ENCODE results near the gene TFIP11.
"Not testable (repeated sequence)": the region's sequence is repeated elsewhere in the genome, so short reads cannot be mapped to it uniquely, and the experiment has no call there.

Gene TFIP11

DNA sequence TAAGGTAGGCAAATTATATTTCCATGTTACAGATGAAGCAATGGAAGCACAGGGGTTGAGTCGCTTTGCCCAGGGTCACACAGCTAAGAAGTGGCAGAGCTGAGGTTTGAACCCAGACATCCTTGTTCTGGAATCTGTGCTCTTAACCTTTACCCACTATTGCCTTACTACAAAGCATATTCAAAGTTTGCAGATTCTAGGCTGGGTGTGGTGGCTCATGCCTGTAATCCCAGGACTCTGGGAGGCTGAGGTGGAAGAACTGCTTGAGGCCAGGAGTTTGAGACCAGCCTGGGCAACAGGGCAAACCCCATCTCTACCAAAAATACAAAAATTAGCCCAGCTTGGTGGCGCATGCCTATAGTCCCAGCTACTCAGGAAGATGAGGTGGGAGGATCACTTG is 27.8 kb upstream of the TFIP11 start:
- DNase-seq = no peak

DNA sequence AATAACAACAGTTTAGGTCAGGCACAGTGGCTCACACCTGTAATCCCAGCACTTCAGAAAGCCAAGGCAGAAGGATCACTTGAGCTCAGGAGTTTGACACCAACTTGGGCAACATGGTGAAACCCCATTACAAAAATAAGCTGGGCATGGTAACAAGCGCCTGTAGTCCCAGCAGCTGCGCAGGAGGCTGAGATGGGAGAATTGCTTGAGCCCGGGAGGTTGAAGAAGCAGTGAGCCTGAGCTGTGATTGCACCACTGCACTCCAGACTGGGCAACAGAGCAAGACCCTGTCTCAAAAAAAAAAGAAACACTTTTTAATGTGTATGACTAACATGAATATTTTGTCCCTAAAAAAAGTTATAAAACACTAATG is 24.5 kb upstream of the TFIP11 start:
- DNase-seq = no peak

DNA sequence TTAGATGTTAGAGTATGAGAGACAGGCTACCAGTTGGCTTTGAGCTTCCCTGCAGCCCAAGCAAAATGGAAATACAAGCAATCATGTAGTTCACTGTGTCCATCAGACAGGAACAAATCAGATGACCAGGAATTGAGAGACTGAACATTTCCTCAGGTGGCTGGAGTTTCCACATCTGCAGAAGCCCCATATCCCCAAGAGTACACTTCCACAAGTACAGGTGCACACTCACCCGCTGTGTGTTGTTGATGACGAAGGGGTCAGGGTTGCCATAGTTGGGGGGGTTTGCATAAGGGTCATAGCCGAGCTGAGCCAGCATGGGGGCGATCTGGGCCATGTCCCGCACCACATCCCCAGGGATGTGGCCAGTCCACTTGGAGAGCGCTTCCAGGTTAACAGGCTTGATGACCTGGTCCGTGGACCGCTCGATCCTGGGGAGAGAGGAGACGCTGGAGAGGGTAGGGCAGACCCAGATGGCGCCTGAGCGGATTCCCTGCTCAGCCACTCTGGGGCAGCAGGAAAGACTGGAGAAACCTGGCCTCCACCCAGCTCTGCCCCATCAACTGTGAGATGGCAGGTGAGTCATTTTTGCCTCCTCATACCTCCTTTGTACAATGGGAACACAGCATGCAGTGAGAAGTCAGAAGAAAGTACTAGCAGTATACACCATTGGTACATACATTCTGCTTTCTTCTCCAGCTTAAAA is 23.9 kb upstream of the TFIP11 start:
- no peak for DNase-seq

DNA sequence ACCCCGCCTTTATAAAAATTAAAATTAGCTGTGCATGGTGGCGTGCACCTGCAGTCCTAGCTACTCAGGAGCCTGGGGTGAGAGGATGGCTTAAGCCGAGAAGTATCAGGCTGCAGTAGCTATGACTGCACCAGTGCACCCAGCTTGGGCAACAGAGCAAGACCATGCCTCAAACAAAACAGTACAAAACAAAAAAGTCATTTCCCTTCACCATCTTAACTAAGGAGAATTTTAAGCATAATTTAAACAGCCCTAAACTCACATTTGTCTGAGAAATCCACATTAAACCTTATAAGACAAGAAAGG is 23.3 kb upstream of the TFIP11 start:
- no peak for DNase-seq

DNA sequence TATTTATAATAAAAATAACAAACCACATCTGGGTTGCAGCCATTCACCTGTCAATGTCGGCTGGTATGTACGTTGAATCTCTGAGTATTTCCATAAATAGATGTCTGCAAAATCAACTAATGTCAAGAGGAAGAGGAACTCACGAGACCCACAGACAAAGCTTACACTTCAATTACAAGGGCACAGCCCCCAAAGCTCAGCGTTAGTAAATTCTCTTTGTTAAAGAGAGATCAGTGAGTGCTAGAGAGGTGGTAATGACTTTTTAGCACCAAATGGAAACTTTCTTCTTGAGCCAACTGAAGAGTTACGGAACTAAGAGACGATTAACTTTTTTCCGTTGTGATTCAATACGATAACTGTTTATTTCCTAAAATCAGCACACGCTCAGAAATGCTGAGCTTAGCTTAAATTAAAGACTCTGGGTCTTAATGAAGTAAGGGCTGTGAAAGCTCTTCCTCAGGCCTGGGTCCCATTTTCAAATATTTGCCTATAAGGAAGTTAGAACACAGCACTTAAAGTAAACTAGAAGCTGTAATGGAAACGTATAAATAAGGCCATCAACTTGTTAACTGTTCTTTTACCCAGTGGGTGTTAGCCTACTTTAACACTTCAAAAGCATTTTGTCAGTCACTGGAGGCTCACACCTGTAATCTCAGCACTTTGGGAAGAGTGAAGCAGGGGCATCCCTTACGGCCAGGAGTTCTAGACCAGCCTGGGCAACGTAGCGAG is 22.8 kb upstream of the TFIP11 start:
- DNase-seq = no peak

DNA sequence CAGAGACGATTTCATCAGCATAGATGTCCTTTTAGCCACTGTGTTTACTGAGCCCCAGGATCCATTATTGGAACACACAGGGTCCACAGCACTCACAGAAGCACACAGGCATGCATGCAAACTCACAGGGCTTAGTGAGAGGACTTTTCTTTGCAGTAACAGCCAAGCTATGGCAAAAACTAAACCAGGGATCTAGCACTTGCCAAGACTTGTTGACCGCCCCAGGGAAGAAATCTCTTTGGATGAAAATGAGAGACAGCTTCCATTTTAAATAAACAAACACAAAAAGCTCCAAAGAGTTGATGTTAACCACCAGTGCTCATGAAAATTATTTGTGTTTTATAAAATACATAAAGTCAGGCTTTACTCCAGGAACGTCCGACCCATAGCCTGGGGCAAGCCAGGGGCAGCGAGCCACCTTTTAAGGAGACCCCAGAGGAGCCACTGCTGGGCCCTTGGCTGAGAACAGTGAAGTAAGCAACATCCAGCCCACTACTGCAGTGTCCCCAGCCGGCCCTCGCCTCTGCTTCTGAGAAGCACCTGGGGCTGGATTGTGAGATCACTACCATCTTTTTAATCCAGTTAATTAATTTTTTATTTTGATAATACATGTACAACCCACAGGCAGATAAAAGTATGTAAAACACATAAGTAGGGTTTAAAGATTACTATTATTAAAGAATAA is 22.0 kb upstream of the TFIP11 start:
- DNase-seq = no peak

DNA sequence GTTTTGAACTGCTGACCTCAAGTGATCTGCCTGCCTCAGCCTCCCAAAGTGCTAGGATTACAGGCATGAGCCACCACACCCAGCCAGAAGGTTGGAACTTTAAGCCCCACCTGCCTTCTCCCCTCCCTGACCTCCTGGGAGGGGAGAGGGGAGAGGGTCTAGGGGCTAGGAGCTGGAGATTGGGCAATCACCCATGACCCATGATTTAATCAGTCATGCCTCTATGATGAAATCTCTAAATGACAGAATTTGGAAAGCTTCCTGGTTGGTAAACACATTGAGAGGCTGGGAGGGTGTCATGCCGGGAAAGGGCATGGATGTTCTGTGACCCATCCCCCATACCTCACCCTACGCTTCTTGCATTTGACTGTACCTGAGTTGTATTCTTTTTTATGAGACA is 17.1 kb upstream of the TFIP11 start:
- no peak for DNase-seq

DNA sequence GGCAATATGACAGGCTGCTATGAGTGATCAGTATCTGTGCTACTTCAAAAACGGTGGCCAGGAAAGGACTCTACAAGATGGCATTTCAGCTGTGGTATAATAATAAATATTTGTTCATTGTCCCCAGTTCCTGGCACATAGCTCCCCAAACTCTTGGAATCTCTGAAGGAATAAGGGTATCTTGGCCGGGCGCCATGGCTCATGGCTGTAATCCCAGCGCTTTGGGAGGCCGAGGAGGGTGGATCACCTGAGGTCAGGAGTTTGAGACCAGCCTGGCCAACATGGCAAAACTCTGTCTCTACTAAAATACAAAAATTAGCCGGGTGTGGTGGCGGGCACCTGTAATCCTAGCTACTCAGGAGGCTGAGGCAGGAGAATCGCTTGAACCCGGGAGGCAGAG is 16.2 kb upstream of the TFIP11 start:
- DNase-seq = not testable (repeated sequence)

DNA sequence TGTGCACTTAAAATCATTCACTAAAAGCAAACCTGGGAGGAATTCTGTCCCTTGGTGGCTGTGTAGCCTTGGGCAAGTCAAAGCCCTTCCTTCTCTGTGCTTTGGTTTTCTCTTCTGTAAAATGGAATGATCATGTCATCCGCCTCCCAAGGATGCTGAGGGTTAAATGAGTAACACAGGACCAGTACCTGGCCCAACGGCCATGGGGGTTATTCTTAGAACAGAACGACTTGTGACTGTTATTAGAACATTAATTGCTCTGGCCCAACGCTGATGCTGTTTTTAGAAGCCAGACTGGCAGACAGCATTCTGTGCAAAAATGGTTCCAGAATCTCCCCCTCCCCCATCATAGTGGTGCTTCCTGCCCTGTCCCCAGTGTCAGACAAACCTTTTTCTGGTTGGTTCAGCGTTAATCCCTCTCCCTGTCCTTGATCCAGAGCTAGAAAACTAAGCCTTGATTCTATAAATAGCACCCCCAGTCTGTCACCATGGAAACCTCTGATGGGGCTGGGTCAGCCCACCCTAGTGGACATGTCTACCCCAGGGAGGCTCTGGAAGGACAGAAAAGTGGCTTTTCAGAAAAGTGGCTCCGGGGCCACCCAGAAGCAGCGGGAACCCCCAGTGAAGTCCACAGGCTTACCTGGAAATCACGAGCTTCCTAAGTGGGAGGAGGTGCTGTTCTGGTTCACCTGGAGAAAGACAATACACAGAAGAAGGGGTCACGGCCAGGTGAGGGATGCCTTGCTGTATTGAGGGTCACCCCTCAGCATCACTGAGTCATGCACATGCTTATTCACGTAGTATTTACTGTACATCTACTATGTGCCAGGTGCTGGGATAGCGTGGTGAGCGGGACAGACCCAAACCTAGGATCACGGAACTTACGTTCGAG is 15.5 kb upstream of the TFIP11 start:
- DNase-seq = no peak

DNA sequence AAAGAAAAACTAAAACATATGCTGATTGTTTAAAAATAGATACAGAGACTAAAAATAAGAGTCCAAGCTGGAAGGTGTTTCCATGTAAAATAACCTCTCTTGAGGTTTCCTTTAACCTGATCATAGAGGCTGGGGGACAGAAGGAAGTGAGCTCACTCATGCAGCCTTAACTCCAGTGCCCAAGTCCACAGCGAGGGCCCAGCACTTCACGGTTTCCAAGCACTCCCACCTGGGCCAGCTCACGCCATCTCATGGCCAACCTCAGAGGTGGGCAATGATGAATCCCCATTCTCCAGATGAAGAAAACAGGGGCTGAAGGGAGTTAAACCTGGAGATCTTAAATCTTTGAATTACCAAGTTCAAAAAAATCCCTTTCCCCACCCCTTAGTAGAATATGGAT is 14.9 kb upstream of the TFIP11 start:
- no peak for DNase-seq

DNA sequence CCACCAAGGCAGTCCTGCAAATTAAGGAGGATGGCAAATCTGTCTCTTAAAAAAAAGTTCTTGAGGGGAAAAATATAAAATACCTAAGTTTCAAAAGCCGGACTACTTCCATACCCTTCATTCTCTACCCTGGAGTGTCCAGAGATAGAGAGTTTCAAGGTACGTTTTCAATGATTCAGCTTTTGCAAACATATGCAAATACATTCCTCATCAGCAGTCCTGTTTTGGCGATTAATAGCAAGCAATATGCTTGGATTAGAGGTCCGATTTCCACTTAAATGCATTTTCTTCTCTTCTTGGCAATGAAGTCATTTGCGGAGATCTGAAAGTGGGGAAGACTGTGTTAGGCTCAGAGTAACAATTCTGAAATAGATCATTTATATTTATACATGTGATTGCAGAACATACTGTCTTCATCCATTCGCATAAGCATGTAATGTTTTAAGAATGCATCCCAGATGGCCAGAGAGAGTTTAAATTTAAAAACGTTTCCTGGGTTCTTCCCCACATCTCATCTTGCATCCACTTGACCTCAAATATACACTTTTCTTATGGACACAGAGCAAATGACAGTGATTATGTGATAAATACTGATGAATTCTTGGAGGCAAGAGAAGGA is 13.8 kb upstream of the TFIP11 start:
- no peak for DNase-seq

DNA sequence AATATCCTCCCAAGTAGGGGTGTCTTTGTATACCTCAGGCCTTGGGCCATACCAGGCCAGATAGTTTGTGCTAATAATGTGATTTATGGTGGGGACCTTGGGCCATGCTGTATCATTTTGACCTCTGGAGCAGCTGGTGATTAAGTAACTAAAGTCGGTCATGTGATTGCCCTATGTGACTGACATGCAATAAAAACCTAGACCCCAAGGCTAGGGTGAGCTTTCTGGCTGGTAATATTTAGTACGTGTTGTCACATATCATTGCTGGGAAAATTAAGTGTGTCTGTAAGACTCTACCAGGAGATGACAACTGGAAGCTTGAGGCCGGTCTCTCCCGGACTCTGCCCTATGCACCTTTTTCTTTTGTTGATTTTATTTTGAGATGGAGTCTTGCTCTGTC is 12.6 kb upstream of the TFIP11 start:
- no peak for DNase-seq

DNA sequence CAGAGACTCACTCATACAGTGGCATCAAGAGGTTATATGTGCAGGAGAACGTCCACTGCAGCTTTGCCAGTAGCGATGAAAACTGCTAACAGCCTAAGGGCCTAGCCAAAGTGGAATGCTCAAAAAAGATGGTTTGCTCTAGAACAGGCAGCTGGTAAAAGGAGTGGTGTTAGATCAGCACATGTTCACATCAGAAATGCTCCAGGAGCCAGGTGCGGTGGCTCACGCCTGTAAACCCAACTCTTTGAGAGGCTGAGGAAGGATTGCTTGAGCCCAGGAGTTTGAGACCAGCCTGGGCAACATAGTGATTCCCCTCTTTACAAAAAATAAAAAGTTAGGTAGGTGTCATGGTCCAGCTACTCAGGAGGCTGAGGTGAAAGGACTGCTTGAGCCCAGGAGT is 10.3 kb upstream of the TFIP11 start:
- no peak for DNase-seq

DNA sequence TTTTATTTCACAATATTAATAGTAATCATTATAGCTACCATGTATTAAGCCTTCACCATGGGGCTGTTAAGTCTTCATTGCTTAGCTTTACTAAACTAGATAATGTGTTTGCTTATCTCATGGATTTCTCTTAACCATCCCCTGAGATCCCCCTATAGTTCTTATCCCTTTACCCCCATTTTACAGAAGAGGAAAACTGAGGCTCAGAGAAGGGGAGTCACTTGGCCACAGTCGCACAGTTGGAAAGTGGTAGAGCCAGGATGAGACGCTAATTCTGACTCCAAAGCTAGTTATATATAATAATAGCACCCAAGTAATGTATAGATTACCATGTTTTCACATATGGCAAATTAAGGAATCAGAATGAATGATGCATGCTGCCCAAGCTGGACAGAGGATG is 9.7 kb upstream of the TFIP11 start:
- no peak for DNase-seq

DNA sequence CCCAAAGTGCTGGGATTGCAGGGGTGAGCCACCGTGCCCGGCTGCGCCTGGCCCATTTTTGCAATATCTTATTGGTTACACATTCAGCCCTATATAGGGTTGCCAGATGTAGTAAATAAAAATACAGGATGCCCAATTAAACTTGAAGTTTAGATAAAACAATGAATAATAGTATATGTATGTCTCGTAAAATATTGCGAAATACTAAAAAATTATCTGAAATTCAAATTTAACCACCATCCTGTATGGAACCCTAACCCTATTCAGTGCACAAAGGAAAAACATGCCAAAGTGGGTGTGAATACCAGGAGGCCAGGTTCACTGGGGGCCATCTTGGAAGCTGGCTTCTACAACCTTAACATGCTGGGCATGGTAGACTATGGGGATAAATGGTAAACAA is 5.2 kb upstream of the TFIP11 start:
- no peak for DNase-seq

DNA sequence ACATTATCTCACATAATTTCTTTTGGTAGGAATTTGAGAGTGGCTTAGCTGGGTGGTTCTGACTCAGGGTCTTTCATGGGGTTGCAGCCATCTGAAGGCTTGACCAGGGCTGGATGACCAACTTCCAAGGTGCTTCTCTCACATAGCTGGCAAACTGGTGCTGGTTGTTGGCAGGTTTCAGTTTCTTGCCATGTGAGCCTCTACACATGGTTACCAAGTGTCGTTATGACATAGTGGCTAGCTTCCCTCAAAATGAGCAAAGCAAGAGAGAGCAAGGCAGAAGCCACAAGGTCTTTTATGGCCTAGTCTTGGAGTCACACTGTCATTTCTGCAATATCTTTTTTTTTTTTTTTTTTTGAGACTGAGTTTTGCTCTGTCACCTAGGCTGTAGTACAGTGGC is 4.2 kb upstream of the TFIP11 start:
- no peak for DNase-seq

DNA sequence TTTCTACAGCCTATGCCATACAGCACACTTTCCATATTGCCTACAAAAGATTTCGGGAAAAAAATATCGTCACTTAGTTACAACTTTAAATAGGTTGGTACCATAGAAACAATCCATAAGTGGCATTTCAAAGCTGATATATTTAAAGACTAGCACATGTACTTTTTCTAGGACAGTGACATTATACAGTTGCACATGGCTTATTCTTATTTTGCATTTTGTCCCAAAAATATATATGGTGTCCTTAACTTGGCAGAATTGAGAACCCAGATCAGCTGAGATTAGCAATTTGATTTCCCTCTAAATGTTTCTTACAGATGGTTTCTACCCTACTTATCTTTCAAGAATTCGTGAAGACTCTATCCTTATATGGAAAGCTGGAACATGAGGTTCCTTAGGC is 3.7 kb upstream of the TFIP11 start:
- no peak for DNase-seq

DNA sequence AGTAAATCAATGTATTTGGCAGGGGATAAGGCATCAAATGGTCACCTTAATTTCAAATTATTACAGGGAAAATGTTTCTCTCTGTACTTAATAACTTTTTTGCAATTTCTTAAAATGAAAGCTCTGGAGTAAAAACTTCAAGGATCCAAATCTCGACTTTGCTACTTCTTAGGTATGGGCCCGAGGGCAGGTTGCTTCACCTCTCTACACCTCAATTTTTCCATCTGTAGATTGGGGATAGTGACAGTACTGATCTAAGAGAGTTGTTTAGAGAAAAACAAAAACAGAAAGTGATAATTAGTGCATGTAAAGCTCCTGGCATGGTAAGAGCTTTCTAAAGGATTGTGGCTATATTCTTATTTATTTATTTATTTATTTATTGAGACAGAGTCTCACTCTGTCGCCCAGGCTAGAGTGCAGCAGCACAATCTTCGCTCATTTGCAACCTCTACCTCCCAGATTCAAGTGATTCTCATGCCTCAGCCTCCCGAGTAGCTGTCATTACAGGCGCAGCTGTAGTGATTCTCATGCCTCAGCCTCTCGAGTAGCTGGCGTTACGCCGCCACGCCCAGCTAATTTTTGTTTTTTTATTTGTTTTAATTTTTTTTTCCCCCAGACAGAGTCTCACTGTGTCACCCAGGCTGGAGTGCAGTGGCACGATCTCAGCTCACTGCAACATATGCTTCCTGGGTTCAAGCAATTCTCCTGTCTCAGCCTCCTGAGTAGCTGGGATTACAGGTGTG is 2.3 kb upstream of the TFIP11 start:
- no peak for DNase-seq

DNA sequence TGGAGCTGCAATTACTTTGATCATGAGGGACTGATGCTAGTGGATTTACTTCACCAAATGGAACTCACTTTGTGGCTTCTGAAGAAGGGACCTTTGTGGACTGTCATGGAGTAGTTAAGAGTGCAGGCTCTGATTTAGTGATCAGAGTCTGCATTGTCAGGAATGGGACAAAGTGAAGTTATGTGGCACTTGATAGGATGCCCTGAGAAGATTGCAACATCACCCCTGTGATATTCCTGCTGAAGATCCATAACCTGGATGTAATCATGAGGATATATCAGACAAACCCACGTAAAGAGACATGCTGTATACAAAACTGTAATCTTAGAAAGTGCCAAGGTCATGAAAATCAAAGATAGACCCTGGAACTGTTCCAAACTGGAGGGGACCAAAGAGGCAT is 1.6 kb upstream of the TFIP11 start:
- no peak for DNase-seq

DNA sequence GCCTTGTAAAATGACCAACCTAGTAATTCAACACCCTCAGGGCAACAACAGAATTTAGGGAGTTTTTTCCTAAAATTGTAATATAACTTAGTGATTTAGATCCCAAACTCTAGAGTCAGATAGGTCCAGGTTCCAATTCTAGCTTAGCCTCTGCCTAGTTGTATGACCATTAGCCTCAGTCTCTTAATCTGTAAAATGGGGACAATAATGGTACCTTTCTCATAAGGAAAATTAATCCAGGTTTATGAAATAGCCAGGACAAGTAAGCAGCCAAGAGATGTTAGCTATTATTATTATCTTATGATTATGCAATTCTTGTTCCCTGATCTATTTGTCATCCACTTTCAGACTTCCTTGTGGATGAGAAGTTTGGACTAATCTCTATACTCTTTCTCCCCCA is 4.1 kb downstream of the TFIP11 start:
- no peak for DNase-seq

DNA sequence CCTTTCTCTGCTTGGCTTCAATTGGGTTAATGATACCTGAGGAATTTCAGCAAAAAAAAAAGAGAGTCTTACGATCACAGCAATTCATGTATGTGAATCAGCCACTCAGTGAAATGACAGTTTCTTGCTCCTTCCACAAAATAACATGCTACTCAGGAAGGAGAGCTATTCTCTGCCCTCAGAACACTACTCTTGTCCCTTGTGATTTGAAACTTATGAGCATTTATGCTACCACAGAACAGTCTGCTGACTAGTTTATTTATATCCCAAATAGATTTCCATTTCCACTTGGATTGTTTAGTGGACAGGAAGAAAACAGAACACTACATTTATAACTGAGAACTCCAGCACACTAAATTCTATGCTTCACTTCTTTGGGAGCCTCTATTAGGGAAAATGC is 8.5 kb downstream of the TFIP11 start:
- no peak for DNase-seq

Measured in cortex of kidney (tissue), 1 donor.